HTERT RPE-1 (cell line): ENCODE results near the gene ANKS1B.
"Not testable (repeated sequence)": the region's sequence is repeated elsewhere in the genome, so short reads cannot be mapped to it uniquely, and the experiment has no call there.

Experiments
- in situ Hi-C: fragments of 300-500 bp; cut with MboI; formaldehyde crosslinking; loops from 4 replicates; pipeline ENCODE4 v1.14.3; 2020; ENCODE audit warnings: low sequenced_read_pairs

The ANKS1B gene

DNA sequence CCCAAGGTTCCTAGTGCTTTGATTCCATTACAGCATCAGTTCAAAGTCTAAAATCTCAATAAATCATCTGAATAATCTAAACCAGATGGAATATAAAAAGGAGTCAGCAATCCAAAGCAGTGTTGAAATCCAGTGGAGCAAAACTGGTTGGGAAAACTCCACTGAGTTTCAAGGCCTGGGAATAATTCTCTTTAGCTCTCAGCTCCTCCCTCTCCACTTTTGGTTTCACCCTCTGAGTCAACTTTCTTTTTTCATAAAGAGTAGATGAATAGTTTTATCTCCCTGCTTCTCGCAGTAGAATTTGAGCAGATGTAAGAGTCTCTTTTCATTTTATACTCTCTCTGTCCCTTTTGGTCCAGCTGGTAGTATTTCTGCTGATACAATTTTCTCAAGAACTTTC lies 1001.1 kb downstream of the ANKS1B start:
- in situ Hi-C loops: no loop called here

DNA sequence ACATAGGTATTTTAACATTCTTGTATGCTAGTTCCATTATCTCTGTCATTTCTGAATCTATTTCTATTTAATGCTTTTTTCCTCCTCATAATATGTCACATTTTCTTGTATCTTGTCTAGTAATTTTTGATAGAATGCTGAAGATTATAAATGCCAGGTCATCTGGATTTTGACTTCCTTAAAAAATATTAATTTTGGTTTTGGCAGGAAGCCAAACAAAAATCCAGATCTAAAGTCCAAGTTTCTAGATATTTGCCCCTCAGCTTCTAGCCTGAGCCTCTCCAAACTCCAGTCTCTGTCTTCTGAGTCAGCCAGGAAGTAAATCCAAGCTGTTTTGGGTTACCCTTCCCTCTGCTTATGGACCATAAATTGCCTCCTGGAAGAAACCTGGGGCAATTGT lies 1004.2 kb downstream of the ANKS1B start:
- in situ Hi-C loops: no loop called here

- in situ Hi-C loops: no loop called here
Observed at GRCh38 chr12:98977186-98977585, 1007.5 kb downstream of the ANKS1B start.

- in situ Hi-C loops: no loop called here
Observed at GRCh38 chr12:98974767-98975381, 1009.9 kb downstream of the ANKS1B start.

- in situ Hi-C loops: no loop called here
Observed at GRCh38 chr12:98973395-98973794, 1011.3 kb downstream of the ANKS1B start.

- in situ Hi-C loops: no loop called here
Observed at GRCh38 chr12:98970950-98971349, 1013.8 kb downstream of the ANKS1B start.

GRCh38 chr12:98970210-98970609 lies 1014.5 kb downstream of the ANKS1B start:
- in situ Hi-C loops: no loop called here

DNA sequence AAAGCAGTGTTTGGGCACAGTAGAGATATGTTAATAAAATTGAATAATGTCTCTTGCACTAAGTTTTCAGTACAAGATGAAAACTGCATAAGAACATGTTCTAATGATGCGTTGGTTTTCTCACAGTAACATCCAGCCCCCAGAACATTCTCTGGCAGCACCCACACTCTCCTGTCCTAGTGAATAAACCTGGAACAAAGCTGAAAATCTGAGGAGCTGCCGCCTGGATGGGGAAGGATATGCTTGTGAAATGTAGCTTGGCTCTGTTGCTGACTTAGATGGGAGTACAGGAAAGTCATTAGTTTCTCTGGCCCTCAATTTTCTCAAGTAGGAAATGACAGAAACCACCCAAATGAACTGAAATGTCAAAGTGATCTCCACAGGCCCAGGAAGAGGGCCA lies 1015.8 kb downstream of the ANKS1B start:
- in situ Hi-C loops: no loop called here

DNA sequence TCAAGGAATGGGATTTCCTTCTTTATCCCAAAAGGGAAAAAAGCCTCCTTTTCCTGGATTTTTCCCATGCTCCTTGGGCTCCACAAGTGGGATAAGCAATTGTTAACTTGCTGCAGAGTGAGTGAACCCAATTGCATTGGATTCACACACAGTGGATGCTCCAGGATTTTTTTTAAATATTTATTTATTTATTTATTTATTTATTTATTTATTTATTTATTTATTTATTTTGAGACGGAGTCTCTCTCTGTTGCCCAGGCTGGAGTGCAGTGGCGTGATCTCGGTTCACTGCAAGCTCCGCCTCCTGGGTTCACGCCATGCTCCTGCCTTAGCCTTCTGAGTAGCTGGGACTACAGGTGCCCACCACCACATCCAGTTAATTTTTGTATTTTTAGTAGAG lies 1027.6 kb downstream of the ANKS1B start:
- in situ Hi-C loops: not testable (repeated sequence)

DNA sequence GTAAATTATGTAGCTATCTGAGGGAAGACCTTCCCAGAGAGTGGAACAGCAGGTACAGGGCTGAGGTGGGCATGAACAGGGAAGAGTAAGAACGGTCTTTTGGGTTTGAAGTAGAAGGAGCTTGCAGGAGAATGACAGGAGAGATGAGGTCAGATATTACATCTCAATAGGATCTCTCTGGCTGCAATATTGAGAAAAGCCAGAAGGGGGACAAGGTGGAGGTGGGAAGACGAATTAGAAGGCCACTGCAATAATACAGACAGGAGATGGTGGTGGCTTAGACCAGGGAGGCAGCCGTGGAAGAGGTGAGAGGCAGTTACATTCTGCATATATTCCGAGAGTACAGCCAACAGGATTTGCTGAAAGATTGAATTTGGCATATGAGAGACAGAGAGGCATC lies 1029.5 kb downstream of the ANKS1B start:
- in situ Hi-C loops: no loop called here

DNA sequence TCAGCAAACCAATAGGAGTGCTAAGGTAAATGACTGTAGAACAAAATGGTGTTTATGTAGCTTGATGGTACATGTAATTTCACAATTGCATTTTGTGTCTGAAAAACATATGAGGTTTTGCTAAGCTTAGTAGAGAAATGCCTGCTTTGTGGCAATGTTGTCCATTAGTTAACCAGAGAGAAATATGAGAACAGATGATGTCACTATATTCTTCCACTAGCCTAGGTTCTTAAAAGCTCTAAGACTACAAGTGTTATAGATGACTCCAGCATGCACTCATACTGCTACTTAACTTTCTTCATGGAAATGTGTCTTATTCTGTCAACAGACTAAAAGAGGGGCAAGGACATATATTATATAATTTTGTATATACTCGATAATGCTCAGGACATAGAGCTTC lies 1030.2 kb downstream of the ANKS1B start:
- in situ Hi-C loops: no loop called here

DNA sequence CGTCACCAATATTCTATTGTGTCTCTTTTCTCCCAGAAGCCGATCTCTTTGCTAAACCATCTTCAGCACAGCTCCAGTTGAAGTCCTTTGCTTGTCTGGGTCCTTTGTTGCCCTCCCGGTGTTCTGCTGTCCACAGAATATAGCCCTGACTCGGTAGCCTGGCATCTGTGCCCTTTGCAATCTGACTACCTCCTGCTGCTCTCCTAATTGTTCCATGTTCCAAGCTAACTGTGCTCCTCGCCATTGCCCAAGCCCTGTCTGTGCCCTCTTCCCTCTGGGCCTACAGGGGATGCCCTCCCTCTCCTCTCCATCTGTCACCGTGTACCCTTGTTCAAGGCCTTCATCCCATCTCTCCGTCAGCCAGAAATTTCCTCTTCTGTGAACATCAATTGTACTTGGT lies 1033.3 kb downstream of the ANKS1B start:
- in situ Hi-C loops: no loop called here

DNA sequence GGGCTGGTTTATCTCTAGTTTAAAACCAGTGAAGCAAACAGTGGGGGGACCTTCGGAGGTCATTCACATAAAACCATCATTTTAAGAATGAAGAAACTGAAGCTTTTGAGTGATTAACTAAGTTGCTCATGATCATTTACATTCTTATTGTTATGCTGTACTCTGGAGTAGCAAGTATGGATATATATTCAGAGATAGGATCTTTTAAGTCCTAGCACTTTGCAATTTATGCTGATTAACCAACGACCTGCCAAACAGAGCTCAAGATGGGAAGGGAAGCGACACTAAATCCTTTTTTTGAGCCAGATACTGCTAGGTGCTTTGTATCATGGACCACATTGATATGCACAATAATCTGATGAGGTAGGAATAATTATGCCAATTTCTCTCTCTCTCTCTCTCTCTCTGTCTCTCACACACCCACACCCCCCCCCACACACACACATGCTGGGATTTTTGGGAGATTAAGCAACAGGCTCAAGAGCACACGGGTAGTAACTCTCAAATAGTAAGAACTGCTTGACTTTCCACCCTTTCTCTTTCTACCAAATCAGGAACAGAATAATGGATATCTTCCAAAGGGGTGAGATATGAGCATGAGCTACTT lies 1036.3 kb downstream of the ANKS1B start:
- in situ Hi-C loops: no loop called here

- in situ Hi-C loops: no loop called here
Observed at GRCh38 chr12:98945864-98946263, 1038.9 kb downstream of the ANKS1B start.

DNA sequence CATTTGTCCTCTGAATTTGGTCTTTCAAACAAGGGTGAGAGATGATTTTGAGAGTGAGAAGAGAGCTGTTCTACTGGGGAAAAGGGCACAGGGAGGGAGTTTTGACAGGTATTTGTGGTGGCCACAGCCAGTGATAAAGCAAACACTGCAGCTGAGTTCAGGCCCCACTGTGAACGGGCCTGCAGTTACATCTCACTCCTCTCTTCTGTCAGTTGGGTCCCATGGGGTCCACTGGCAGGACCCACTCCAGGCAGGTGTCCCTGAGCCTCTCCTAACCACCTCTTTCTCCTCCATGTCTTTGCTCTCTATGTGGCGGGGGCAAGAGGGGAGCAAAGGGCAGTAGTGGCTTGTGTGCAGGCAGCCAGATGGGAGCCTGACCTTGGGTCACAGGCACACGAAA lies 1044.8 kb downstream of the ANKS1B start:
- in situ Hi-C loops: no loop called here

DNA sequence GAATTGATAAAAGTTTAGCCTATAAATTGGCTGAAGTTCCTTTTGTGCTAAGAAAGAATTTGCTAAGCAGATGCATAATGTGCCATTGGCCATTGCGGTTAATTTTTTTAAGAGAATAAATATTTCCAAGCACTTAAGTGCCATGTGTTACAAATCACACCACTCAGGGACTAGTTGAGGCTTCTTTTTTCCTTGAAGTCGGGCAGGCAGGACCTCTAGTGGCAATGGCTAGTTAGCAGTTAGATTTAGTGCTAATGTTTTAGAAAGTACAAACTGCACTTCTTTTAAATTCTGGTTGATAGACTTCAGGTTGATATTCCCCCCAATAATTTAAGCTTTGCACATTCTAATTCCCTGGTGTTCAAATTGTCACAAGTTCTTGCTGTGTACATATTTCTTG lies 1045.4 kb downstream of the ANKS1B start:
- in situ Hi-C loops: no loop called here

GRCh38 chr12:98935847-98936246 lies 1048.9 kb downstream of the ANKS1B start:
- in situ Hi-C loops: no loop called here

GRCh38 chr12:98922871-98923270 lies 1061.9 kb downstream of the ANKS1B start:
- in situ Hi-C loops: no loop called here

- in situ Hi-C loops: no loop called here
Observed at GRCh38 chr12:98918176-98918863, 1066.4 kb downstream of the ANKS1B start.

DNA sequence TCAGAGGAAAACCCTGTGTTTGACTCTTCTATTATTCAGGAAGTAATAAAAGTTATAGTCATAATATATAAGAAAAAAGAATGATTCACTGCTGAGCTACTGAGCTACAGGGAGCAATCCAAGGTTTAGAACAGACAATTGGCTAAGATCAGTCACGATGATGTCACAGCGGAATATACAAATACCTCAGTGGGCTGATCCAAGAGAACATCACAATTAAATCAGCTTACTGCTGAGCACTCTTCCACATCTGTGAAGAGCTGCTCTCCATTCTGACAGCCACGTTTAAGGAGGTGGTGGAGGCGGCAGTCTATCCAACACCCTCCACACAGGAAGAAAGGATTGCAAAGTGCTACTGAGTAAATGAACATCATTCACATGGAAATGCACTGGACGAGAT lies 1068.6 kb downstream of the ANKS1B start:
- in situ Hi-C loops: no loop called here

- in situ Hi-C loops: no loop called here
Observed at GRCh38 chr12:98912401-98912974, 1072.2 kb downstream of the ANKS1B start.

GRCh38 chr12:98911396-98911795 lies 1073.3 kb downstream of the ANKS1B start:
- in situ Hi-C loops: no loop called here
